ENCODE measurements around the gene BTBD8.

DNA sequence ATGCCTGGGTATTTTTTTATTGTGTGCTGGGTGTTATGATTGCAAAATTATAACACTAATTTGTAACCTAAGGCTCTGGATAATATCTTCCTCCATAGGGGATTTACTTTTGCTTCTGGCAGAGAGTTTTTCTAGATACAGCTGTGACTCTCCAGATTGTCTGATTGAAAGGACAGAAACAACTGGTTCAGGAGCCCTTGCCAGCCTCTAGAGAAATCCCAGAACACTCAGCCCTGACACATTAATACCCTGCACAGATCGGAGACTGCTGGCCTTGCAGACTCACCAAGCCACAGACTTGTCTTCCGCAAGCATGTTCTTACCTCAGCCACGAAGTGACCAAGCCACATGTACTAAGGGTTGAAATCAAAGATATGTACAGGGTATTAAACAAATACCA lies 148.3 kb downstream of the BTBD8 start:
- TF ChIP-seq, protein P1, sequence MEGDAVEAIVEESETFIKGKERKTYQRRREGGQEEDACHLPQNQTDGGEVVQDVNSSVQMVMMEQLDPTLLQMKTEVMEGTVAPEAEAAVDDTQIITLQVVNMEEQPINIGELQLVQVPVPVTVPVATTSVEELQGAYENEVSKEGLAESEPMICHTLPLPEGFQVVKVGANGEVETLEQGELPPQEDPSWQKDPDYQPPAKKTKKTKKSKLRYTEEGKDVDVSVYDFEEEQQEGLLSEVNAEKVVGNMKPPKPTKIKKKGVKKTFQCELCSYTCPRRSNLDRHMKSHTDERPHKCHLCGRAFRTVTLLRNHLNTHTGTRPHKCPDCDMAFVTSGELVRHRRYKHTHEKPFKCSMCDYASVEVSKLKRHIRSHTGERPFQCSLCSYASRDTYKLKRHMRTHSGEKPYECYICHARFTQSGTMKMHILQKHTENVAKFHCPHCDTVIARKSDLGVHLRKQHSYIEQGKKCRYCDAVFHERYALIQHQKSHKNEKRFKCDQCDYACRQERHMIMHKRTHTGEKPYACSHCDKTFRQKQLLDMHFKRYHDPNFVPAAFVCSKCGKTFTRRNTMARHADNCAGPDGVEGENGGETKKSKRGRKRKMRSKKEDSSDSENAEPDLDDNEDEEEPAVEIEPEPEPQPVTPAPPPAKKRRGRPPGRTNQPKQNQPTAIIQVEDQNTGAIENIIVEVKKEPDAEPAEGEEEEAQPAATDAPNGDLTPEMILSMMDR (IDR thresholded peaks at IDR 0.05 in 8 of 11, conservative IDR thresholded peaks at IDR 0.05 in 3 of 11): no peak
- TF ChIP-seq POLR2A (IDR thresholded peaks at IDR 0.05) (no peak), POLR2AphosphoS5 (IDR thresholded peaks at IDR 0.05) (no peak)

All from spleen (tissue), 7 donors.